Activated T-helper 2 cell treated with anti-CD3 and anti-CD28 coated beads, Interferon-gamma antibody, Interleukin-2, Interleukin-4, amounts not matched to agents 10 μg/mL and 5 μg/mL and 100 μg/mL, durations not matched to agents 14 hours and 24 hours and 36 hours (primary cell): Measurements from ENCODE around the gene CDH3. TPM values are rescaled to one million over a fixed set of nuclear protein-coding genes. Genes with fewer than 3 reads are reported as not detected.
"Not testable (repeated sequence)": the region's sequence is repeated elsewhere in the genome, so short reads cannot be mapped to it uniquely, and the experiment has no call there.

ENCODE experiments used
- DNase-seq: peaks from one replicate; pipeline ENCODE4 v3.0.0; 2021; ENCODE audit warnings: low spot score
- H3K27ac Mint-ChIP-seq: one replicate; pipeline ENCODE4 v1.8.0; 2021; ENCODE audit warnings: mixed read lengths
- H3K27me3 Mint-ChIP-seq: one replicate; pipeline ENCODE4 v1.8.0; 2021; ENCODE audit warnings: low read depth, mixed read lengths
- H3K36me3 Mint-ChIP-seq: one replicate; pipeline ENCODE4 v1.8.0; 2021; ENCODE audit warnings: low read depth, mixed read lengths
- H3K4me1 Mint-ChIP-seq: one replicate; pipeline ENCODE4 v1.8.0; 2021; ENCODE audit warnings: low read depth, mixed read lengths
- H3K4me3 Mint-ChIP-seq: one replicate; pipeline ENCODE4 v1.8.0; 2021; ENCODE audit warnings: low read depth, mild to moderate bottlenecking, moderate library complexity, mixed read lengths
- H3K9me3 Mint-ChIP-seq: one replicate; pipeline ENCODE4 v1.8.0; 2021; ENCODE audit warnings: mixed read lengths
- intact Hi-C: fragments of 100-400 bp; cut with micrococcal nuclease; formaldehyde crosslinking; loops from one replicate; pipeline ENCODE4 v1.15.1; 2023
- total RNA-seq: library from RNA; stranded (reverse); gene quantifications from 2 replicates; pipeline ENCODE4 v1.2.3, GENCODE V29; 2022

Gene CDH3
- total RNA-seq, 1 donor from 2014 or later, result 0.75 TPM

- H3K4me3 Mint-ChIP-seq, H3K9me3 Mint-ChIP-seq, DNase-seq, H3K4me1 Mint-ChIP-seq, H3K27ac Mint-ChIP-seq, intact Hi-C loops, H3K36me3 Mint-ChIP-seq: not testable (repeated sequence)
- H3K27me3 Mint-ChIP-seq, result peaks cover 12% of the 10 kb centered on the region
Observed at GRCh38 chr16:68716516-68716915, 71.4 kb downstream of the CDH3 start.

GRCh38 chr16:68717684-68718083 is 72.6 kb downstream of the CDH3 start:
- H3K4me3 Mint-ChIP-seq, result no peak overlapping the region
- no peak for DNase-seq
- peaks cover 9% of the 10 kb centered on the region for H3K27me3 Mint-ChIP-seq
- H3K27ac Mint-ChIP-seq, result no peak overlapping the region
- H3K9me3 Mint-ChIP-seq, result no peaks in the 10 kb centered on the region
- peaks cover 5% of the 10 kb centered on the region for H3K4me1 Mint-ChIP-seq
- intact Hi-C loops, result no loop called here
- no peaks in the 10 kb centered on the region for H3K36me3 Mint-ChIP-seq

- Mint-ChIP-seq H3K36me3 (no peaks in the 10 kb centered on the region), H3K9me3 (no peaks in the 10 kb centered on the region), H3K4me1 (peaks cover 5% of the 10 kb centered on the region), H3K27me3 (peaks cover 4% of the 10 kb centered on the region), H3K4me3 (no peak overlapping the region), H3K27ac (no peak overlapping the region)
- DNase-seq, result no peak
- intact Hi-C loops, result no loop called here
Observed at GRCh38 chr16:68718590-68718989, 73.5 kb downstream of the CDH3 start.

GRCh38 chr16:68719993-68720489 is 74.9 kb downstream of the CDH3 start:
- Mint-ChIP-seq H3K4me1 (peaks cover 5% of the 10 kb centered on the region), H3K36me3 (no peaks in the 10 kb centered on the region), H3K4me3 (no peak overlapping the region), H3K27ac (no peak overlapping the region), H3K27me3 (no peaks in the 10 kb centered on the region), H3K9me3 (no peaks in the 10 kb centered on the region)
- DNase-seq, result no peak
- intact Hi-C loops, result loop anchor here (1.0 kb wide), 2 partner anchors 36 to 45 kb away; no protein-coding TSS in a partner anchor

- intact Hi-C loops, result no loop called here
- no peak overlapping the region for H3K27ac Mint-ChIP-seq
- no peaks in the 10 kb centered on the region for H3K9me3 Mint-ChIP-seq
- DNase-seq, result no peak
- H3K36me3 Mint-ChIP-seq, result no peaks in the 10 kb centered on the region
- H3K4me3 Mint-ChIP-seq, result no peak overlapping the region
- H3K27me3 Mint-ChIP-seq, result peaks cover 4% of the 10 kb centered on the region
- peaks cover 5% of the 10 kb centered on the region for H3K4me1 Mint-ChIP-seq
Observed at GRCh38 chr16:68722119-68723024, 77.3 kb downstream of the CDH3 start.

GRCh38 chr16:68724797-68725196 is 79.7 kb downstream of the CDH3 start:
- intact Hi-C loops, result no loop called here
- H3K4me3 Mint-ChIP-seq, result no peak overlapping the region
- H3K36me3 Mint-ChIP-seq, result no peaks in the 10 kb centered on the region
- peaks cover 6% of the 10 kb centered on the region for H3K4me1 Mint-ChIP-seq
- H3K9me3 Mint-ChIP-seq, result no peaks in the 10 kb centered on the region
- H3K27ac Mint-ChIP-seq, result no peak overlapping the region
- DNase-seq, result no peak
- peaks cover 10% of the 10 kb centered on the region for H3K27me3 Mint-ChIP-seq

GRCh38 chr16:68728523-68728922 is 83.4 kb downstream of the CDH3 start:
- Mint-ChIP-seq H3K4me3 (no peak overlapping the region), H3K27me3 (peaks cover 19% of the 10 kb centered on the region), H3K9me3 (no peaks in the 10 kb centered on the region), H3K27ac (no peak overlapping the region), H3K4me1 (peaks cover 2% of the 10 kb centered on the region), H3K36me3 (no peaks in the 10 kb centered on the region)
- DNase-seq, result no peak
- intact Hi-C loops, result no loop called here

GRCh38 chr16:68731637-68732036 is 86.5 kb downstream of the CDH3 start:
- DNase-seq, result no peak
- H3K4me3 Mint-ChIP-seq, result no peak overlapping the region
- H3K9me3 Mint-ChIP-seq, result no peaks in the 10 kb centered on the region
- H3K27ac Mint-ChIP-seq, result no peak overlapping the region
- H3K4me1 Mint-ChIP-seq, result peaks cover 2% of the 10 kb centered on the region
- no peaks in the 10 kb centered on the region for H3K36me3 Mint-ChIP-seq
- intact Hi-C loops, result no loop called here
- peaks cover 38% of the 10 kb centered on the region for H3K27me3 Mint-ChIP-seq

GRCh38 chr16:68732042-68732680 is 87.1 kb downstream of the CDH3 start:
- Mint-ChIP-seq H3K4me1 (peaks cover 4% of the 10 kb centered on the region), H3K27me3 (peaks cover 41% of the 10 kb centered on the region), H3K4me3 (no peak overlapping the region), H3K9me3 (no peaks in the 10 kb centered on the region), H3K36me3 (no peaks in the 10 kb centered on the region), H3K27ac (no peak overlapping the region)
- DNase-seq, result no peak
- intact Hi-C loops, result no loop called here

GRCh38 chr16:68732741-68733399 is 87.8 kb downstream of the CDH3 start:
- no peak overlapping the region for H3K4me3 Mint-ChIP-seq
- DNase-seq, result no peak
- peaks cover 44% of the 10 kb centered on the region for H3K27me3 Mint-ChIP-seq
- intact Hi-C loops, result no loop called here
- H3K27ac Mint-ChIP-seq, result no peak overlapping the region
- H3K9me3 Mint-ChIP-seq, result no peaks in the 10 kb centered on the region
- H3K36me3 Mint-ChIP-seq, result no peaks in the 10 kb centered on the region
- H3K4me1 Mint-ChIP-seq, result peaks cover 6% of the 10 kb centered on the region

- no peak overlapping the region for H3K27ac Mint-ChIP-seq
- H3K36me3 Mint-ChIP-seq, result no peaks in the 10 kb centered on the region
- H3K4me1 Mint-ChIP-seq, result peaks cover 4% of the 10 kb centered on the region
- H3K4me3 Mint-ChIP-seq, result no peak overlapping the region
- no peak for DNase-seq
- no peaks in the 10 kb centered on the region for H3K9me3 Mint-ChIP-seq
- intact Hi-C loops, result no loop called here
- peaks cover 47% of the 10 kb centered on the region for H3K27me3 Mint-ChIP-seq
Observed at GRCh38 chr16:68733570-68733969, 88.5 kb downstream of the CDH3 start.

GRCh38 chr16:68734782-68735181 is 89.7 kb downstream of the CDH3 start:
- no peak overlapping the region for H3K27ac Mint-ChIP-seq
- no peak overlapping the region for H3K4me3 Mint-ChIP-seq
- peaks cover 4% of the 10 kb centered on the region for H3K4me1 Mint-ChIP-seq
- peaks cover 43% of the 10 kb centered on the region for H3K27me3 Mint-ChIP-seq
- H3K36me3 Mint-ChIP-seq, result no peaks in the 10 kb centered on the region
- intact Hi-C loops, result no loop called here
- DNase-seq, result no peak
- H3K9me3 Mint-ChIP-seq, result no peaks in the 10 kb centered on the region

- Mint-ChIP-seq H3K27ac (no peak overlapping the region), H3K27me3 (peaks cover 44% of the 10 kb centered on the region), H3K4me3 (no peak overlapping the region), H3K36me3 (no peaks in the 10 kb centered on the region), H3K9me3 (no peaks in the 10 kb centered on the region), H3K4me1 (peaks cover 11% of the 10 kb centered on the region)
- intact Hi-C loops, result no loop called here
- DNase-seq, result no peak
Observed at GRCh38 chr16:68736561-68736960, 91.5 kb downstream of the CDH3 start.
